ENCODE results near the gene BPIFB6. TPM values are rescaled to one million over a fixed set of nuclear protein-coding genes. Genes with fewer than 3 reads are reported as not detected.
A peak's percentile ranks its signal among the peaks of the same experiment; 100 is the strongest.

BPIFB6 gene
- total and polyA plus RNA-seq, 2 of the 4 experiments (the other 2 are of a cell fraction) = not detected

- TF ChIP-seq RFX5 (IDR thresholded peaks at IDR 0.05; ENCODE audit: low read depth, low read length) = no peak
Observed at GRCh38 chr20:33027769-33028751, 3.4 kb upstream of the BPIFB6 start (continued).

GRCh38 chr20:33028875-33029274, 2.6 kb upstream of the BPIFB6 start:
- Histone ChIP-seq H3K14ac (replicated peaks; ENCODE audit: low read depth, low read length) (no peak overlapping the region), H3K4me3 (ENCODE audit: insufficient read depth, low read depth, low read length) (no peak overlapping the region), H4K91ac (ENCODE audit: insufficient read depth, low read depth, low read length) (no peak overlapping the region), H3K23ac (ENCODE audit: low read depth, low read length) (no peak overlapping the region), H2AK5ac (ENCODE audit: low read depth, low read length) (no peak overlapping the region), H3K56ac (ENCODE audit: extremely low read depth, insufficient read depth, low read length) (no peak overlapping the region), H3K4me1 (ENCODE audit: control insufficient read depth, insufficient read depth, low read length) (no peaks in the 10 kb centered on the region), H3K4me2 (ENCODE audit: low read depth, low read length) (no peak overlapping the region), H3K4ac (ENCODE audit: low read depth, low read length) (no peak overlapping the region), H4K8ac (ENCODE audit: low read depth in 2 of 2, low read length in 2 of 2) (no peak overlapping the region), H2BK15ac (ENCODE audit: low read depth, low read length) (no peak overlapping the region), H3K36me3 (ENCODE audit: control insufficient read depth, insufficient read depth, low read length) (no peaks in the 10 kb centered on the region), H2BK120ac (ENCODE audit: low read depth, low read length) (no peak overlapping the region), H2AK9ac (replicated peaks; ENCODE audit: low read depth, low read length, poor library complexity) (no peak overlapping the region), H3K9me3 (ENCODE audit: control insufficient read depth, insufficient read depth, low read length) (no peaks in the 10 kb centered on the region), H2BK20ac (ENCODE audit: low read depth, low read length) (no peak overlapping the region), H3K79me1 (ENCODE audit: low read depth in 1 of 2, low read length in 2 of 2) (no peaks in the 10 kb centered on the region), H4K20me1 (ENCODE audit: insufficient read depth, low read length) (no peaks in the 10 kb centered on the region), H3K9ac (ENCODE audit: low read depth, low read length) (no peak overlapping the region), H4K5ac (ENCODE audit: low read depth, low read length) (no peak overlapping the region), H3K18ac (ENCODE audit: low read depth, low read length) (no peak overlapping the region), H3K27ac (ENCODE audit: insufficient read depth, low read length) (no peak overlapping the region), H2AFZ (replicated peaks; ENCODE audit: low read length, poor library complexity) (peak overlapping the region; percentile 14), H2BK5ac (ENCODE audit: low read depth, low read length, poor library complexity, severe bottlenecking) (no peak overlapping the region), H3K27me3 (ENCODE audit: control insufficient read depth, insufficient read depth, low read length) (no peaks in the 10 kb centered on the region), H3K9me1 (ENCODE audit: insufficient read depth, low read length) (no peaks in the 10 kb centered on the region)
- BruUV-seq (replicated peaks) = no TSS peak
- ChIA-PET CTCF (no interaction called here), POLR2A (ENCODE audit: unreplicated experiment) (no interaction called here)
- in situ Hi-C loops (cut with MboI; ENCODE audit: low sequenced_read_pairs) (no loop called here), intact Hi-C loops (cut with micrococcal nuclease) (no loop called here), dilution Hi-C loops (cut with HindIII; ENCODE audit: low sequenced_read_pairs, unreplicated experiment) (no loop called here)
- 40% methylated on average over 4 of the region's 7 CpGs; no CpG with 5 or more reads in 1 of the 2 experiments for WGBS, 2 experiments (ENCODE audit: extremely low coverage in 2 of 2, insufficient read length in 1 of 2)
- ATAC-seq (ENCODE audit: low read depth) = no peak
- no peak for DNase-seq
- TF ChIP-seq CTCF (conservative IDR thresholded peaks at IDR 0.05; ENCODE audit: low read depth, low read length) (no peak), MXI1 (IDR thresholded peaks at IDR 0.05; ENCODE audit: borderline replicate concordance, low read depth, low read length) (no peak), CHD1 (IDR thresholded peaks at IDR 0.05; ENCODE audit: low read depth, low read length) (no peak), USF2 (IDR thresholded peaks at IDR 0.05; ENCODE audit: low read depth, low read length) (no peak), MAZ (IDR thresholded peaks at IDR 0.05; ENCODE audit: borderline replicate concordance, low read depth, low read length) (no peak), RFX5 (IDR thresholded peaks at IDR 0.05; ENCODE audit: low read depth, low read length) (no peak), FOS (IDR thresholded peaks at IDR 0.05; ENCODE audit: low read depth, low read length) (no peak), RAD21 (IDR thresholded peaks at IDR 0.05; ENCODE audit: low read length) (no peak), NFE2L2 (IDR thresholded peaks at IDR 0.05; ENCODE audit: low read depth, low read length) (no peak), BHLHE40 (IDR thresholded peaks at IDR 0.05; ENCODE audit: low read depth, low read length) (no peak), ELK1 (IDR thresholded peaks at IDR 0.05; ENCODE audit: borderline replicate concordance, low read depth, low read length) (no peak), MAFK (IDR thresholded peaks at IDR 0.05; ENCODE audit: low read depth, low read length) (no peak)

All from IMR-90 (cell line).